Ovary (tissue), 3 donors: ENCODE measurements around the gene PPP1R13B.

ENCODE experiments used
- EP300 ChIP-seq: sonication (generic); formaldehyde crosslinking; IDR thresholded peaks from one replicate; pipeline ENCODE4 v1.6.1; 2017; ENCODE audit warnings: antibody characterized with exemption
- POLR2A ChIP-seq: fragments of 450-650 bp; IDR thresholded peaks from one replicate; pipeline ENCODE4 v1.6.1; 2017; ENCODE audit warnings: antibody characterized with exemption, mild to moderate bottlenecking, moderate library complexity
- TF ChIP-seq, protein P1 (sequence below), 3 donors: fragments of 450-650 bp in 2 of 3; fragments of 200-600 bp in 1 of 3; IDR thresholded peaks; one replicate each; pipeline versions ENCODE4 v1.5.1 to v1.8.0; 2016 to 2022; ENCODE audit warnings: antibody characterized with exemption in 3 of 3, mild to moderate bottlenecking in 1 of 3
- donor health status: DM: no; HTN: no; CAD: no.

DNA sequence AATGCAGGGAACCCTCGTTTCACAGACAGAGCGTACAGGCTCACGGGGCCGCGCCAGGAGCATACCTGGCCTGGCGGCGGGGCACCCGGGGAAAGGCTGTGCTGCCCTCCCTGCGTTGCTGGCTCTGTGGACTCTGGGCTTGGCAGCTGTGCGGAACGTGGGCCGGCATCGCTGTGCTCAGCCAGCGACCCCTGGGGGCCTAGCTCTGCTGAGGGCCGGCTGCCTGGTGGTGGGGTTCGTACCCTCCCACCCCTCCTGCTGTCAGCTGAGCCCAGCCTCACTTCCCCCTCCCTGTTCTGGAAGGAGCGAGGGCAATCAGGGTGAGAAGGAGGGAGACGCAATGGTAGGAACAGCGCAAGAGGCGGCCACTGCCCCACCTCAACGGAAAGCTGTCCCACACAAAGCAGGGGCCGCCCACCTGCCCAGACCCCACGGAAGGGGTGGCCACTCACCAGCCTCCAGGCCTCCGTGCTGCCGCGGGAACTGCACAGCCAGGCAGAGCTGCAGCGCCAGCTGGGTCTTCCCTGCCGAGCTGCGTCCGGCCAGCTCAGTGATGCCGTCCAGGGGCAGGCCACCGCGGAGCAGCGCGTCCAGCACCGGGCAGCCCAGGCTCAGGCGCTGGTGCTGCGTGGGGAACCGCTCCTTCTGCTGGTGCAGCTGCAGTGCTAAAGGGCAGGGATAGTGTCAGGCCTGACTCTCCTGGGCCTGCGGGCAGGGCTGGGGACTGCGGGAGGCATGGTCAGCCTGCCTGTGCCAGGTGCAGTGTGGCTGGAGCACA lies 140.6 kb downstream of the PPP1R13B start:
- TF ChIP-seq POLR2A (no peak), EP300 (no peak)
- TF ChIP-seq, protein P1, sequence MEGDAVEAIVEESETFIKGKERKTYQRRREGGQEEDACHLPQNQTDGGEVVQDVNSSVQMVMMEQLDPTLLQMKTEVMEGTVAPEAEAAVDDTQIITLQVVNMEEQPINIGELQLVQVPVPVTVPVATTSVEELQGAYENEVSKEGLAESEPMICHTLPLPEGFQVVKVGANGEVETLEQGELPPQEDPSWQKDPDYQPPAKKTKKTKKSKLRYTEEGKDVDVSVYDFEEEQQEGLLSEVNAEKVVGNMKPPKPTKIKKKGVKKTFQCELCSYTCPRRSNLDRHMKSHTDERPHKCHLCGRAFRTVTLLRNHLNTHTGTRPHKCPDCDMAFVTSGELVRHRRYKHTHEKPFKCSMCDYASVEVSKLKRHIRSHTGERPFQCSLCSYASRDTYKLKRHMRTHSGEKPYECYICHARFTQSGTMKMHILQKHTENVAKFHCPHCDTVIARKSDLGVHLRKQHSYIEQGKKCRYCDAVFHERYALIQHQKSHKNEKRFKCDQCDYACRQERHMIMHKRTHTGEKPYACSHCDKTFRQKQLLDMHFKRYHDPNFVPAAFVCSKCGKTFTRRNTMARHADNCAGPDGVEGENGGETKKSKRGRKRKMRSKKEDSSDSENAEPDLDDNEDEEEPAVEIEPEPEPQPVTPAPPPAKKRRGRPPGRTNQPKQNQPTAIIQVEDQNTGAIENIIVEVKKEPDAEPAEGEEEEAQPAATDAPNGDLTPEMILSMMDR (IDR thresholded peaks at IDR 0.05): no peak
